ENCODE measurements around the gene TPK1.

TPK1 gene

GRCh38 chr7:144547888-144548287 is 288.0 kb downstream of the TPK1 start:
- H3K4me3 ChIP-seq (ENCODE audit: low read depth, low read length) = no peak overlapping the region
- TF ChIP-seq CTCF (IDR thresholded peaks at IDR 0.05; ENCODE audit: borderline replicate concordance, insufficient read depth, low read depth, low read length) = no peak

GRCh38 chr7:144546782-144547181 is 289.1 kb downstream of the TPK1 start:
- TF ChIP-seq CTCF (IDR thresholded peaks at IDR 0.05; ENCODE audit: borderline replicate concordance, insufficient read depth, low read depth, low read length) = no peak
- no peak overlapping the region for H3K4me3 ChIP-seq (ENCODE audit: low read depth, low read length)

GRCh38 chr7:144545330-144545729 is 290.5 kb downstream of the TPK1 start:
- TF ChIP-seq CTCF (IDR thresholded peaks at IDR 0.05; ENCODE audit: borderline replicate concordance, insufficient read depth, low read depth, low read length) = no peak
- no peak overlapping the region for H3K4me3 ChIP-seq (ENCODE audit: low read depth, low read length)

- no peak overlapping the region for H3K4me3 ChIP-seq (ENCODE audit: low read depth, low read length)
These were observed 301.0 kb downstream of the TPK1 start for GRCh38 chr7:144534655-144535395.

GRCh38 chr7:144534196-144534595 is 301.7 kb downstream of the TPK1 start:
- no peak for TF ChIP-seq CTCF (IDR thresholded peaks at IDR 0.05; ENCODE audit: borderline replicate concordance, insufficient read depth, low read depth, low read length)
- H3K4me3 ChIP-seq (ENCODE audit: low read depth, low read length) = no peak overlapping the region

More at GRCh38 chr7:144534655-144535395, 301.0 kb downstream of the TPK1 start:
- TF ChIP-seq CTCF (IDR thresholded peaks at IDR 0.05; ENCODE audit: borderline replicate concordance, insufficient read depth, low read depth, low read length) = no peak

GRCh38 chr7:144531181-144531580 is 304.7 kb downstream of the TPK1 start:
- no peak overlapping the region for H3K4me3 ChIP-seq (ENCODE audit: low read depth, low read length)
- TF ChIP-seq CTCF (IDR thresholded peaks at IDR 0.05; ENCODE audit: borderline replicate concordance, insufficient read depth, low read depth, low read length) = no peak

GRCh38 chr7:144529269-144529926 is 306.5 kb downstream of the TPK1 start:
- TF ChIP-seq CTCF (IDR thresholded peaks at IDR 0.05; ENCODE audit: borderline replicate concordance, insufficient read depth, low read depth, low read length) = no peak
- H3K4me3 ChIP-seq (ENCODE audit: low read depth, low read length) = no peak overlapping the region

All from GM12875 (cell line).